Measurements from ENCODE around the gene FBXL7. TPM values are rescaled to one million over a fixed set of nuclear protein-coding genes. Genes with fewer than 3 reads are reported as not detected.

Gene FBXL7
- total and polyA plus RNA-seq, 2 experiments from 2014 or later: 4.5 to 15.2 TPM

- Mint-ChIP-seq H3K4me3 (no peak overlapping the region), H3K27me3 (ENCODE audit: insufficient read depth, low read depth, poor library complexity) (no peaks in the 10 kb centered on the region), H3K36me3 (ENCODE audit: low read depth) (no peaks in the 10 kb centered on the region; the same call in 2 of the 3 replicates), H3K4me1 (no peaks in the 10 kb centered on the region), H3K9me3 (no peaks in the 10 kb centered on the region), H3K27ac (no peak overlapping the region)
- no peaks in the 10 kb centered on the region for H3K36me3 ChIP-seq (ENCODE audit: insufficient read depth)
- no peak for ATAC-seq
- no peak overlapping the region for H2AFZ ChIP-seq
- H3K4me1 ChIP-seq (ENCODE audit: insufficient read depth): no peaks in the 10 kb centered on the region
- H3F3A ChIP-seq (replicated peaks; ENCODE audit: low read depth): no peaks in the 10 kb centered on the region
- peaks cover 16% of the 10 kb centered on the region for H3K79me2 ChIP-seq (replicated peaks; ENCODE audit: insufficient read depth)
- H4K20me1 ChIP-seq (replicated peaks; ENCODE audit: insufficient read depth): peaks cover 8% of the 10 kb centered on the region; the same call in 1 of the 2 replicates
- no peak for DNase-seq (ENCODE audit: low spot score)
- no peak overlapping the region for H3K4me3 ChIP-seq
- no peaks in the 10 kb centered on the region for H3K27me3 ChIP-seq (ENCODE audit: insufficient read depth)
- no peak for TF ChIP-seq POLR2AphosphoS5 (IDR thresholded peaks at IDR 0.05; ENCODE audit: low read depth)
- TF ChIP-seq NANOG (IDR thresholded peaks at IDR 0.05; ENCODE audit: borderline replicate concordance): no peak
- TF ChIP-seq CREB1 (CRISPR knock-in tag; IDR thresholded peaks at IDR 0.05; ENCODE audit: low read depth): no peak
- no peak for TF ChIP-seq ETS1 (IDR thresholded peaks at IDR 0.05)
- no peak for TF ChIP-seq ZNF114 (CRISPR knock-in tag; IDR thresholded peaks at IDR 0.05)
- TF ChIP-seq EZH2 (IDR thresholded peaks at IDR 0.05; ENCODE audit: low read depth, unreplicated experiment): no peak
- TF ChIP-seq CTCF (conservative IDR thresholded peaks at IDR 0.05; ENCODE audit: low read depth in 2 of 2): no peak
- no peak for TF ChIP-seq EZH2phosphoT487 (IDR thresholded peaks at IDR 0.05; ENCODE audit: unreplicated experiment)
- no peak for TF ChIP-seq ZNF462 (CRISPR knock-in tag; IDR thresholded peaks at IDR 0.05)
- no peak for TF ChIP-seq STAT1 (IDR thresholded peaks at IDR 0.05; ENCODE audit: unreplicated experiment)
- TF ChIP-seq ZNF331 (CRISPR knock-in tag; IDR thresholded peaks at IDR 0.05; ENCODE audit: low read depth): no peak
- no peak for TF ChIP-seq REST (IDR thresholded peaks at IDR 0.05; ENCODE audit: unreplicated experiment)
- no peak for TF ChIP-seq JUNB (IDR thresholded peaks at IDR 0.05; ENCODE audit: unreplicated experiment)
- no peak overlapping the region for H3K27ac ChIP-seq (ENCODE audit: low read depth)
- H3K9me2 ChIP-seq (ENCODE audit: insufficient read depth): peaks cover 7% of the 10 kb centered on the region; the same call in 1 of the 2 replicates
- H3K4me2 ChIP-seq: no peak overlapping the region
Observed at GRCh38 chr5:15776346-15776745, 276.4 kb downstream of the FBXL7 start.
